ENCODE data around the gene CA12. TPM values are rescaled to one million over a fixed set of nuclear protein-coding genes. Genes with fewer than 3 reads are reported as not detected.

CA12 gene
- total RNA-seq, 1 experiment from 2014 or later, result 0.97 TPM

- intact Hi-C loops (cut with micrococcal nuclease; ENCODE audit: unreplicated experiment), result no loop called here
- TF ChIP-seq EZH2 (IDR thresholded peaks at IDR 0.05; ENCODE audit: borderline replicate concordance, low read depth, low read length, poor library complexity, severe bottlenecking), result no peak
- TF ChIP-seq CTCF (conservative IDR thresholded peaks at IDR 0.05; ENCODE audit: low read depth, low read length), result no peak
- no peaks in the 10 kb centered on the region for H3K27me3 ChIP-seq (replicated peaks; ENCODE audit: insufficient read depth, low read depth, low read length, poor library complexity)
- no TSS peak for BruUV-seq (replicated peaks)
- no peak overlapping the region for H3K4me3 ChIP-seq (ENCODE audit: low read depth, low read length, poor library complexity, severe bottlenecking)
- H3K4me1 ChIP-seq (ENCODE audit: insufficient read depth, low read length, poor library complexity, severe bottlenecking), result no peaks in the 10 kb centered on the region
- ChIA-PET POLR2A (ENCODE audit: low non-redundant PET) (interaction anchor here (0.5 to 0.6 kb wide), 2 partner anchors 50 to 113 kb away, joined by 3 to 8 read pairs; no protein-coding TSS in a partner anchor), CTCF (interaction anchor here (0.8 kb wide), 1 partner anchor 12 kb away, joined by 5 read pairs; no protein-coding TSS in a partner anchor)
- no peaks in the 10 kb centered on the region for H3K36me3 ChIP-seq (ENCODE audit: insufficient read depth, low read length, poor library complexity, severe bottlenecking)
- no peaks in the 10 kb centered on the region for H3K9me3 ChIP-seq (ENCODE audit: low read depth, low read length, poor library complexity, severe bottlenecking)
- DNase-seq (ENCODE audit: low spot score), result no peak
- H3K27ac ChIP-seq (ENCODE audit: low read depth, low read length, poor library complexity, severe bottlenecking), result no peak overlapping the region
These were observed 8.4 kb upstream of the CA12 start for GRCh38 chr15:63389902-63390670.

GRCh38 chr15:63388511-63388910 is 6.9 kb upstream of the CA12 start:
- intact Hi-C loops (cut with micrococcal nuclease; ENCODE audit: unreplicated experiment), result no loop called here
- H3K27me3 ChIP-seq (replicated peaks; ENCODE audit: insufficient read depth, low read depth, low read length, poor library complexity), result no peaks in the 10 kb centered on the region
- BruUV-seq (replicated peaks), result no TSS peak
- ChIA-PET POLR2A (ENCODE audit: low non-redundant PET) (no interaction called here), CTCF (no interaction called here)
- no peaks in the 10 kb centered on the region for H3K36me3 ChIP-seq (ENCODE audit: insufficient read depth, low read length, poor library complexity, severe bottlenecking)
- H3K9me3 ChIP-seq (ENCODE audit: low read depth, low read length, poor library complexity, severe bottlenecking), result no peaks in the 10 kb centered on the region
- no peak overlapping the region for H3K27ac ChIP-seq (ENCODE audit: low read depth, low read length, poor library complexity, severe bottlenecking)
- TF ChIP-seq CTCF (conservative IDR thresholded peaks at IDR 0.05; ENCODE audit: low read depth, low read length) (no peak), EZH2 (IDR thresholded peaks at IDR 0.05; ENCODE audit: borderline replicate concordance, low read depth, low read length, poor library complexity, severe bottlenecking) (no peak)
- H3K4me1 ChIP-seq (ENCODE audit: insufficient read depth, low read length, poor library complexity, severe bottlenecking), result no peaks in the 10 kb centered on the region
- DNase-seq (ENCODE audit: low spot score), result no peak
- no peak overlapping the region for H3K4me3 ChIP-seq (ENCODE audit: low read depth, low read length, poor library complexity, severe bottlenecking)

- DNase-seq (ENCODE audit: low spot score), result no peak
- Histone ChIP-seq H3K36me3 (ENCODE audit: insufficient read depth, low read length, poor library complexity, severe bottlenecking) (no peaks in the 10 kb centered on the region), H3K9me3 (ENCODE audit: low read depth, low read length, poor library complexity, severe bottlenecking) (no peaks in the 10 kb centered on the region), H3K4me1 (ENCODE audit: insufficient read depth, low read length, poor library complexity, severe bottlenecking) (no peaks in the 10 kb centered on the region), H3K27ac (ENCODE audit: low read depth, low read length, poor library complexity, severe bottlenecking) (no peak overlapping the region), H3K27me3 (replicated peaks; ENCODE audit: insufficient read depth, low read depth, low read length, poor library complexity) (no peaks in the 10 kb centered on the region), H3K4me3 (ENCODE audit: low read depth, low read length, poor library complexity, severe bottlenecking) (no peak overlapping the region)
- ChIA-PET CTCF (no interaction called here), POLR2A (ENCODE audit: low non-redundant PET) (interaction anchor here (0.5 kb wide), 1 partner anchor 109 kb away, joined by 3 read pairs; no protein-coding TSS in a partner anchor)
- intact Hi-C loops (cut with micrococcal nuclease; ENCODE audit: unreplicated experiment), result no loop called here
- BruUV-seq (replicated peaks), result no TSS peak
- no peak for TF ChIP-seq CTCF (conservative IDR thresholded peaks at IDR 0.05; ENCODE audit: low read depth, low read length)
- TF ChIP-seq EZH2 (IDR thresholded peaks at IDR 0.05; ENCODE audit: borderline replicate concordance, low read depth, low read length, poor library complexity, severe bottlenecking), result no peak
These were observed 6.3 kb upstream of the CA12 start for GRCh38 chr15:63387748-63388493.

Measured in A673 (cell line).